AG04450 (cell line): Measurements from ENCODE around the gene NEO1. TPM values are rescaled to one million over a fixed set of nuclear protein-coding genes. Genes with fewer than 3 reads are reported as not detected.

Experiments used
- CTCF ChIA-PET: fragments of 300-600, 350-600 bp; formaldehyde crosslinking; extraction: SDS; loops from one replicate; lab custom pipeline; 2022; ENCODE audit warnings: antibody characterized with exemption, inconsistent platforms; lab: Charles Lee
- POLR2A ChIA-PET: fragments of 350-600 bp; formaldehyde crosslinking; extraction: SDS; loops from one replicate; lab custom pipeline; 2021; ENCODE audit warnings: antibody characterized with exemption, inconsistent platforms; lab: Yijun Ruan, JAX
- DNase-seq: peaks from one replicate; pipeline ENCODE4 v3.0.0-alpha.2; 2011; ENCODE audit warnings: low read depth, low spot score
- H3K27ac ChIP-seq: one replicate; pipeline ENCODE4 v1.5.1; 2012; ENCODE audit warnings: low read depth, low read length, control low read depth
- H3K27me3 ChIP-seq: one replicate; pipeline ENCODE4 v1.6.0; 2012; ENCODE audit warnings: low read length; ENCODE audit not compliant: control insufficient read depth, insufficient read depth
- H3K4me3 ChIP-seq: 2 replicates; pipeline ENCODE4 v1.5.1; 2011; ENCODE audit warnings: mild to moderate bottlenecking, low read depth, low read length, control low read depth
- H3K9me3 ChIP-seq: 2 replicates; pipeline ENCODE4 v1.5.1; 2012; ENCODE audit warnings: low read length; ENCODE audit not compliant: control insufficient read depth, insufficient read depth
- CTCF ChIP-seq: IDR thresholded peaks from 2 replicates; pipeline ENCODE4 v1.5.1; 2011; ENCODE audit warnings: low read depth, low read length, control low read depth, inconsistent platforms
- polyA plus RNA-seq: library from polyadenylated mRNA; depleted of rRNA; stranded (reverse); fragments of >200 nt; gene quantifications from 2 replicates; pipeline ENCODE4 v1.2.3, GENCODE V29; 2011

NEO1 gene
- polyA plus RNA-seq, 1 experiment, result 3.5 TPM

GRCh38 chr15:73225358-73226015 is 173.2 kb downstream of the NEO1 start:
- no peak overlapping the region for H3K27ac ChIP-seq
- no peak overlapping the region for H3K4me3 ChIP-seq
- no peak for DNase-seq
- POLR2A ChIA-PET, result no interaction called here
- TF ChIP-seq CTCF, result no peak
- CTCF ChIA-PET, result no interaction called here
- H3K27me3 ChIP-seq, result no peaks in the 10 kb centered on the region
- H3K9me3 ChIP-seq, result no peaks in the 10 kb centered on the region; the same call in 1 of the 2 replicates

- CTCF ChIA-PET, result interaction anchor here (0.6 to 1.2 kb wide), 3 partner anchors 11 to 33 kb away, joined by 3 read pairs; no protein-coding TSS in a partner anchor
- POLR2A ChIA-PET, result no interaction called here
- Histone ChIP-seq H3K27ac (no peak overlapping the region), H3K9me3 (no peaks in the 10 kb centered on the region; the same call in 1 of the 2 replicates), H3K4me3 (no peak overlapping the region), H3K27me3 (no peaks in the 10 kb centered on the region)
- no peak for TF ChIP-seq CTCF
- no peak for DNase-seq
Observed at GRCh38 chr15:73226093-73226814, 174.0 kb downstream of the NEO1 start.

GRCh38 chr15:73227433-73228056 is 175.3 kb downstream of the NEO1 start:
- Histone ChIP-seq H3K4me3 (no peak overlapping the region), H3K9me3 (no peaks in the 10 kb centered on the region), H3K27ac (no peak overlapping the region), H3K27me3 (no peaks in the 10 kb centered on the region)
- no peak for TF ChIP-seq CTCF
- CTCF ChIA-PET, result interaction anchor here (1.1 to 1.9 kb wide), 4 partner anchors 10 to 22 kb away, joined by 3 to 7 read pairs (median 3); no protein-coding TSS in a partner anchor
- POLR2A ChIA-PET, result no interaction called here
- DNase-seq, result no peak

- POLR2A ChIA-PET, result no interaction called here
- no peak for TF ChIP-seq CTCF
- Histone ChIP-seq H3K27ac (no peak overlapping the region), H3K4me3 (no peak overlapping the region), H3K27me3 (no peaks in the 10 kb centered on the region), H3K9me3 (no peaks in the 10 kb centered on the region)
- no peak for DNase-seq
- CTCF ChIA-PET, result interaction anchor here (1.3 to 1.9 kb wide), 2 partner anchors 13 to 19 kb away, joined by 3 to 7 read pairs; no protein-coding TSS in a partner anchor
Observed at GRCh38 chr15:73228128-73228646, 175.9 kb downstream of the NEO1 start.
